Measurements from ENCODE around the gene PAMR1.

DNA sequence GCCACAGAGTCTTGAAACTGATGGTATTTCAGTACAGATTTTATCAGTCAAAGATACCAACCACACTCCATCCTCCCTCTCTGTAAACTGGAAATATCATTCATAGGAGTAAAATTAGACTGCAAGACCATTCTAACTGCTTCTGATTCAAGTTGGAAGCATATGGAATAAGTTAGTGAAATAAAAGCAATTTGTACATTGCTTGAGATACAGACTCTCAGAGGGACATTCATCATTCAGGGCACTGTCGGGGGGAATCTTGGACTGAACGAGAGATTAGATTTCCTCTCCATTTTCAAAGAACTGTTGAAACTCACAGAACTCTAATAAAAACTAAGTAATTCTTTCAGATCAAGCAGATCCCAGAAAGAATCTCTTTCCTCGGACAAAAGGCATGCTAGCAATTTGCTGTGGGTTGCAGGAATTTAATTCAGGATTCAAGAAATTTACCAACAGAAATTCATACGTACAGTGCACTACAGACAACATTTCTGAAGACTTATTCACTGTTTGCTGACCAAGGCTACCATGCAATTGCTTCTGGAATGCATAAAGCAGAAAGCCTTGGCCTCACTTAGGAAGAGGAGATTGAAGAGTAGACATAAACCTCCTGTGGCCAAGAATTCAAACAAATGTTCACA is 34.1 kb downstream of the PAMR1 start:
- TF ChIP-seq, protein P1, sequence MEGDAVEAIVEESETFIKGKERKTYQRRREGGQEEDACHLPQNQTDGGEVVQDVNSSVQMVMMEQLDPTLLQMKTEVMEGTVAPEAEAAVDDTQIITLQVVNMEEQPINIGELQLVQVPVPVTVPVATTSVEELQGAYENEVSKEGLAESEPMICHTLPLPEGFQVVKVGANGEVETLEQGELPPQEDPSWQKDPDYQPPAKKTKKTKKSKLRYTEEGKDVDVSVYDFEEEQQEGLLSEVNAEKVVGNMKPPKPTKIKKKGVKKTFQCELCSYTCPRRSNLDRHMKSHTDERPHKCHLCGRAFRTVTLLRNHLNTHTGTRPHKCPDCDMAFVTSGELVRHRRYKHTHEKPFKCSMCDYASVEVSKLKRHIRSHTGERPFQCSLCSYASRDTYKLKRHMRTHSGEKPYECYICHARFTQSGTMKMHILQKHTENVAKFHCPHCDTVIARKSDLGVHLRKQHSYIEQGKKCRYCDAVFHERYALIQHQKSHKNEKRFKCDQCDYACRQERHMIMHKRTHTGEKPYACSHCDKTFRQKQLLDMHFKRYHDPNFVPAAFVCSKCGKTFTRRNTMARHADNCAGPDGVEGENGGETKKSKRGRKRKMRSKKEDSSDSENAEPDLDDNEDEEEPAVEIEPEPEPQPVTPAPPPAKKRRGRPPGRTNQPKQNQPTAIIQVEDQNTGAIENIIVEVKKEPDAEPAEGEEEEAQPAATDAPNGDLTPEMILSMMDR (IDR thresholded peaks at IDR 0.05; ENCODE audit: extremely low read depth in 1 of 2, insufficient read depth in 1 of 2, low read depth in 1 of 2, low read length in 2 of 2): no peak
- no peak for TF ChIP-seq POLR2A (IDR thresholded peaks at IDR 0.05; ENCODE audit: low read depth, low read length)
- TF ChIP-seq EZH2 (IDR thresholded peaks at IDR 0.05; ENCODE audit: borderline replicate concordance, low read depth, low read length, severe bottlenecking): no peak
- TF ChIP-seq POLR2AphosphoS5 (IDR thresholded peaks at IDR 0.05; ENCODE audit: insufficient read depth, low read depth, low read length): no peak
- TF ChIP-seq MAX (IDR thresholded peaks at IDR 0.05; ENCODE audit: insufficient read depth, insufficient read length): no peak
- no peak for TF ChIP-seq GATA2 (IDR thresholded peaks at IDR 0.05; ENCODE audit: insufficient read depth, insufficient read length, low read depth, low read length)
- no peak for TF ChIP-seq MYC (IDR thresholded peaks at IDR 0.05; ENCODE audit: low read depth, low read length)
- no peak for TF ChIP-seq FOS (IDR thresholded peaks at IDR 0.05; ENCODE audit: borderline replicate concordance, insufficient read depth, low read length)
